HAP-1 (cell line): Measurements from ENCODE around the gene NRP1.

Experiments used
- DNase-seq, 2 experiments: peaks; one replicate each; pipeline ENCODE4 v3.0.0-alpha.2; 2016 to 2020; ENCODE audit warnings: low spot score in 2 of 2
- H3K27me3 ChIP-seq: fragments of 250-450 bp; sonication (Bioruptor Pico); 2 replicates; pipeline ENCODE4 v1.5.1; 2020; ENCODE audit warnings: low read depth, mild to moderate bottlenecking, moderate library complexity
- H3K36me3 ChIP-seq: fragments of 250-450 bp; sonication (Bioruptor Pico); replicated peaks from 2 replicates; pipeline ENCODE4 v1.5.1; 2020; ENCODE audit warnings: mild to moderate bottlenecking
- H3K4me1 ChIP-seq: fragments of 250-450 bp; sonication (Bioruptor Pico); 2 replicates; pipeline ENCODE4 v1.5.1; 2020; ENCODE audit warnings: mild to moderate bottlenecking
- H3K4me3 ChIP-seq: fragments of 250-450 bp; sonication (Bioruptor Pico); 2 replicates; pipeline ENCODE4 v1.5.1; 2020; ENCODE audit warnings: mild to moderate bottlenecking, moderate library complexity
- H3K9me3 ChIP-seq: fragments of 250-450 bp; sonication (Bioruptor Pico); 2 replicates; pipeline ENCODE4 v1.5.1; 2020; ENCODE audit warnings: mild to moderate bottlenecking, moderate library complexity
- in situ Hi-C: fragments of 300-500 bp; cut with MboI; formaldehyde crosslinking; loops from 3 replicates; pipeline ENCODE4 v1.14.3; 2020; ENCODE audit warnings: low sequenced_read_pairs, inconsistent platforms, mixed read lengths

The NRP1 gene

GRCh38 chr10:33187427-33187999 is 147.0 kb downstream of the NRP1 start:
- Histone ChIP-seq H3K4me3 (no peak overlapping the region), H3K36me3 (0 out of 2 replicates have a peak, but pooled peaks cover 4% of the 10 kb centered on the region), H3K9me3 (no peaks in the 10 kb centered on the region), H3K4me1 (peaks cover 1% of the 10 kb centered on the region), H3K27me3 (no peaks in the 10 kb centered on the region)
- in situ Hi-C loops: no loop called here
- no peak for DNase-seq

DNA sequence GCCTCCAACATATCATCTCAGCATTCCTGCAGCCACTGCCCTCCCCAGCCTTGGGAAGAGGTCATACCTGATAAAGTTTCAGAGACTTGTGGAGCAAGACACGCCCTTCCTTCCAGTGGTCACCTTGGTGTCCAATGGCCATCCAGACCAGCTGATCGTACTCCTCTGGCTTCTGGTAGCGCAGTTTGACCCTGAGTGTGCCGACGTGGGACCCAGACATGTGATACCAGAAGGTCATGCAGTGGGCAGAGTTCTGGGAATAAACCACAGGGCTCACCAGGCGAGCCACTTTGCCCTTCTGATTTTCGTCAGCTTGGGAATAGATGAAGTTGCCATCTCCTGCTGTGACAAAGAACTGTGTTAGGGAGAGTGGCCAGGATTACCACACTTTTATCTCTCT is 148.3 kb downstream of the NRP1 start:
- H3K36me3 ChIP-seq: 0 out of 2 replicates have a peak, but pooled peaks cover 4% of the 10 kb centered on the region
- no peaks in the 10 kb centered on the region for H3K27me3 ChIP-seq
- H3K4me3 ChIP-seq: no peak overlapping the region
- H3K4me1 ChIP-seq: no peaks in the 10 kb centered on the region
- no peaks in the 10 kb centered on the region for H3K9me3 ChIP-seq
- in situ Hi-C loops: no loop called here
- DNase-seq: no peak

- Histone ChIP-seq H3K4me3 (no peak overlapping the region), H3K36me3 (peaks cover 6% of the 10 kb centered on the region; the same call in 1 of the 2 replicates), H3K27me3 (no peaks in the 10 kb centered on the region), H3K4me1 (peaks cover 9% of the 10 kb centered on the region), H3K9me3 (no peaks in the 10 kb centered on the region)
- in situ Hi-C loops: no loop called here
- DNase-seq: no peak
Measured at GRCh38 chr10:33183655-33184054, 150.8 kb downstream of the NRP1 start.

DNA sequence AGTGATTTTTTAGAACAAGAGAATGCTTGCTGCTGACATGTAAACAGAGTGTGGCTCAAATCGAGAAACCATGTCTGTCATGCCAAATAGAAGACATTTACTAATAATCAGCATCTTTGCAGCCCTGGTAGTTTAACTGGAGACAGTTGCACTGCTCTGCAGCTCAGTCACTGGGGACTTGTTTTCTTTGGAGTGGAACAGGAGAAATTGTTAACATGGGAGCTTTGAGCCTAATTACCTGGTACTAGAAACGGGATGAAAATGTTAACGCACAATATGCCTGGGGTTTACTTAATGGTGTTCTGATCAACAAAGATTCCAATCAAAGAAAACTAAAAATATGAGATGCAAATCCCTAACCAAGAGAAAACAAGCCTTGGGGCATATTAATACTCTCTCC is 153.5 kb downstream of the NRP1 start:
- no peaks in the 10 kb centered on the region for H3K27me3 ChIP-seq
- no peak overlapping the region for H3K4me3 ChIP-seq
- DNase-seq: no peak
- peaks cover 6% of the 10 kb centered on the region; the same call in 1 of the 2 replicates for H3K36me3 ChIP-seq
- peaks cover 37% of the 10 kb centered on the region for H3K4me1 ChIP-seq
- in situ Hi-C loops: no loop called here
- H3K9me3 ChIP-seq: no peaks in the 10 kb centered on the region

- in situ Hi-C loops: no loop called here
- Histone ChIP-seq H3K9me3 (no peaks in the 10 kb centered on the region), H3K27me3 (no peaks in the 10 kb centered on the region), H3K36me3 (peaks cover 6% of the 10 kb centered on the region; the same call in 1 of the 2 replicates), H3K4me1 (peaks cover 40% of the 10 kb centered on the region), H3K4me3 (no peak overlapping the region)
- DNase-seq: no peak
Measured at GRCh38 chr10:33180390-33180789, 154.1 kb downstream of the NRP1 start.

- peak; percentile 29 to 32 for DNase-seq
- Histone ChIP-seq H3K4me1 (peaks cover 40% of the 10 kb centered on the region), H3K9me3 (no peaks in the 10 kb centered on the region), H3K27me3 (no peaks in the 10 kb centered on the region), H3K36me3 (peaks cover 6% of the 10 kb centered on the region; the same call in 1 of the 2 replicates), H3K4me3 (no peak overlapping the region)
- in situ Hi-C loops: no loop called here
Measured at GRCh38 chr10:33179067-33179466, 155.4 kb downstream of the NRP1 start.

GRCh38 chr10:33178026-33178755 is 156.3 kb downstream of the NRP1 start:
- no peaks in the 10 kb centered on the region for H3K9me3 ChIP-seq
- peaks cover 40% of the 10 kb centered on the region for H3K4me1 ChIP-seq
- peaks cover 2% of the 10 kb centered on the region; the same call in 1 of the 2 replicates for H3K36me3 ChIP-seq
- peak in 1 of 2 experiments; percentile 78 for DNase-seq
- in situ Hi-C loops: no loop called here
- H3K27me3 ChIP-seq: no peaks in the 10 kb centered on the region
- H3K4me3 ChIP-seq: no peak overlapping the region

- Histone ChIP-seq H3K9me3 (no peaks in the 10 kb centered on the region), H3K4me1 (peaks cover 40% of the 10 kb centered on the region), H3K4me3 (no peak overlapping the region), H3K27me3 (no peaks in the 10 kb centered on the region; the same call in 1 of the 2 replicates), H3K36me3 (peaks cover 2% of the 10 kb centered on the region; the same call in 1 of the 2 replicates)
- in situ Hi-C loops: no loop called here
- no peak for DNase-seq
Measured at GRCh38 chr10:33176688-33177087, 157.8 kb downstream of the NRP1 start.

- no peaks in the 10 kb centered on the region for H3K9me3 ChIP-seq
- peaks cover 40% of the 10 kb centered on the region for H3K4me1 ChIP-seq
- DNase-seq: no peak
- no peaks in the 10 kb centered on the region; the same call in 1 of the 2 replicates for H3K27me3 ChIP-seq
- peaks cover under 1% of the 10 kb centered on the region; the same call in 1 of the 2 replicates for H3K36me3 ChIP-seq
- in situ Hi-C loops: no loop called here
- H3K4me3 ChIP-seq: no peak overlapping the region
Measured at GRCh38 chr10:33174674-33175434, 159.6 kb downstream of the NRP1 start.

GRCh38 chr10:33165911-33166310 is 168.6 kb downstream of the NRP1 start:
- no peaks in the 10 kb centered on the region for H3K27me3 ChIP-seq
- no peaks in the 10 kb centered on the region for H3K36me3 ChIP-seq
- peaks cover 21% of the 10 kb centered on the region for H3K4me1 ChIP-seq
- no peaks in the 10 kb centered on the region for H3K9me3 ChIP-seq
- no peak overlapping the region for H3K4me3 ChIP-seq
- in situ Hi-C loops: no loop called here
- peak; percentile 41 to 63 for DNase-seq

- Histone ChIP-seq H3K9me3 (no peaks in the 10 kb centered on the region), H3K27me3 (no peaks in the 10 kb centered on the region), H3K36me3 (no peaks in the 10 kb centered on the region), H3K4me3 (no peak overlapping the region), H3K4me1 (peaks cover 21% of the 10 kb centered on the region)
- in situ Hi-C loops: no loop called here
- no peak for DNase-seq
Measured at GRCh38 chr10:33164060-33164709, 170.3 kb downstream of the NRP1 start.

DNA sequence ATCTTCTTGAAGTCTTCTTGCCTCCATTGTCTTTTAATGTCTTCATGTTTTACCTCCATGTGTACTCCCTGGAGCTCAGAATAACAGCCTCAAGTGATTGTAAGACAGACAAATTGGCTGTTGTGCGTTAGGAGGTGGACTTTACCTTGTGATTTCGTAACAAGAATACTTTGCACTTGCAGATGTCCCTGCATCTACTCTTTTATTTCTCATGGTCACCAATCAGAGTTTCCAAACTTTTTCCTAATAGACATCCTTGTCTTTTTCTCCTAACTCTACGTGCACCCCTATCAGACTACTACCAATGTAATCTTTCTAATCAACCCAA is 172.3 kb downstream of the NRP1 start:
- no peaks in the 10 kb centered on the region for H3K27me3 ChIP-seq
- no peaks in the 10 kb centered on the region for H3K9me3 ChIP-seq
- H3K4me3 ChIP-seq: no peak overlapping the region
- no peaks in the 10 kb centered on the region for H3K36me3 ChIP-seq
- H3K4me1 ChIP-seq: peaks cover 21% of the 10 kb centered on the region
- in situ Hi-C loops: no loop called here
- DNase-seq: no peak

DNA sequence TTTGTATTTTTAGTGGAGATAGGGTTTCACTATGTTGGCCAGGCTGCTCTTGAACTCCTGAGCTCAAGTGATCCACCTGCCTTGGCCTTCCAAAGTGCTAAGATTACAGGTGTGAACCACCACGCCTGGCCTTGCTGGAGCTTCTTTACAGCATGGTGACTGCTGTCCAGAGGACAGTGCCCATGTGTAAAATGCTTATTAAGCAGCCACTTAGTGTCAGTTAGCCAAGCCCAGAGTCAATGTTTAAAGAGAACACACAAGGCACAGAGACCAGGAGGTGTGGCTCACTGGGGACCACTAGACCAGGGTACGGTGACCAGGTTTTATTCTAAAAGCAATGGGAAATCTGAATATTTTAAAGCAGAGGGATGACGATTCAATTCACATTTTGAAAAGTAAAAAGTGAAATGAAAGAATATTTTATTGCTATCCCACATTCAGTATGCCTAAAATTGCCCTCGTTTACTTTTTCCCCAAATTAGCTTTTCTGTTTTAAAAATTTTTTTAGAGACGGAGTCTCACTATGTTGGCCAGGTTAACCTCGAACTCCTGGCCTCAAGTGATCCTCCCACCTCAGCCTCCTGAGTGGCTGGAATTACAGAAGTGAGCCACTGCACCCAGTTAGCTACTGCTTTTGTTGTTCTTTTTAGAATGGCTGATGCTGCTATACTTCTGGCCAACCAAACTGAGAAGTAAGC is 172.8 kb downstream of the NRP1 start:
- Histone ChIP-seq H3K27me3 (no peaks in the 10 kb centered on the region), H3K4me1 (peaks cover 21% of the 10 kb centered on the region), H3K9me3 (no peaks in the 10 kb centered on the region), H3K4me3 (no peak overlapping the region), H3K36me3 (no peaks in the 10 kb centered on the region)
- DNase-seq: no peak
- in situ Hi-C loops: no loop called here
